Trophoblast cell (in vitro differentiated cells and primary cell): ENCODE measurements around the gene PIK3R6.

Experiments
- DNase-seq, 2 donors: peaks; one replicate each; pipeline ENCODE4 v3.0.0-alpha.2; 2016
- H2AFZ ChIP-seq: 2 replicates; pipeline ENCODE4 v1.6.1; 2013; ENCODE audit warnings: low read length, moderate library complexity, mild to moderate bottlenecking; ENCODE audit not compliant: insufficient read depth, poor library complexity
- H2AK5ac ChIP-seq: 2 replicates; pipeline ENCODE4 v1.6.1; 2013; ENCODE audit warnings: mild to moderate bottlenecking, low read length
- H2BK120ac ChIP-seq: 2 replicates; pipeline ENCODE4 v1.6.1; 2013; ENCODE audit warnings: low read length, mild to moderate bottlenecking, moderate library complexity; ENCODE audit not compliant: insufficient read depth, poor library complexity
- H2BK12ac ChIP-seq: 2 replicates; pipeline ENCODE4 v1.6.1; 2013; ENCODE audit warnings: mild to moderate bottlenecking, low read length, moderate library complexity
- H2BK5ac ChIP-seq: 2 replicates; pipeline ENCODE4 v1.6.1; 2013; ENCODE audit warnings: low read length, low read depth, moderate library complexity, mild to moderate bottlenecking; ENCODE audit not compliant: poor library complexity
- H3K14ac ChIP-seq: 2 replicates; pipeline ENCODE4 v1.6.1; 2013; ENCODE audit warnings: mild to moderate bottlenecking, low read length
- H3K18ac ChIP-seq: 2 replicates; pipeline ENCODE4 v1.6.1; 2013; ENCODE audit warnings: mild to moderate bottlenecking, low read length
- H3K23ac ChIP-seq: 2 replicates; pipeline ENCODE4 v1.6.1; 2013; ENCODE audit warnings: low read length
- H3K27ac ChIP-seq: 2 replicates; pipeline ENCODE4 v1.5.1; 2013; ENCODE audit warnings: low read depth, mild to moderate bottlenecking, inconsistent platforms, low read length, moderate library complexity
- H3K27me3 ChIP-seq: 2 replicates; pipeline ENCODE4 v1.6.1; 2013; ENCODE audit warnings: inconsistent platforms, mild to moderate bottlenecking, low read length, moderate library complexity; ENCODE audit not compliant: insufficient read depth
- H3K36me3 ChIP-seq, 2 experiments: 1 replicate in 1 of 2; 2 replicates in 1 of 2; pipeline ENCODE4 v1.6.1; 2013; ENCODE audit warnings: low read length in 2 of 2, mild to moderate bottlenecking in 2 of 2, moderate library complexity in 1 of 2; ENCODE audit not compliant: insufficient read depth in 2 of 2, control insufficient read depth in 1 of 2
- H3K4ac ChIP-seq: 2 replicates; pipeline ENCODE4 v1.6.1; 2013; ENCODE audit warnings: low read depth, mild to moderate bottlenecking, low read length, moderate library complexity
- H3K4me1 ChIP-seq, 2 experiments: 1 replicate in 1 of 2; 2 replicates in 1 of 2; pipeline ENCODE4 v1.6.1; 2013; ENCODE audit warnings: low read length in 2 of 2, mild to moderate bottlenecking in 2 of 2, moderate library complexity in 1 of 2; ENCODE audit not compliant: insufficient read depth in 2 of 2, control insufficient read depth in 1 of 2
- H3K4me2 ChIP-seq: 2 replicates; pipeline ENCODE4 v1.6.1; 2013; ENCODE audit warnings: inconsistent platforms, mild to moderate bottlenecking, low read length, moderate library complexity
- H3K4me3 ChIP-seq: 2 replicates; pipeline ENCODE4 v1.5.1; 2013; ENCODE audit warnings: mild to moderate bottlenecking, low read depth, low read length, inconsistent platforms
- H3K79me1 ChIP-seq: one replicate; pipeline ENCODE4 v1.6.1; 2013; ENCODE audit warnings: low read length
- H3K79me2 ChIP-seq: 2 replicates; pipeline ENCODE4 v1.6.1; 2013; ENCODE audit warnings: low read length, mild to moderate bottlenecking; ENCODE audit not compliant: control insufficient read depth, insufficient read depth, poor library complexity
- H3K9ac ChIP-seq: 2 replicates; pipeline ENCODE4 v1.6.1; 2013; ENCODE audit warnings: mild to moderate bottlenecking, low read length
- H3K9me3 ChIP-seq: 2 replicates; pipeline ENCODE4 v1.6.1; 2013; ENCODE audit warnings: low read depth, mild to moderate bottlenecking, control low read depth, inconsistent platforms, low read length; ENCODE audit not compliant: insufficient read depth
- H4K12ac ChIP-seq: 2 replicates; pipeline ENCODE4 v1.6.1; 2013; ENCODE audit warnings: low read depth, mild to moderate bottlenecking, low read length, moderate library complexity
- H4K8ac ChIP-seq: 2 replicates; pipeline ENCODE4 v1.6.1; 2013; ENCODE audit warnings: low read depth, mild to moderate bottlenecking, low read length, moderate library complexity
- H4K91ac ChIP-seq: one replicate; pipeline ENCODE4 v1.6.1; 2013; ENCODE audit warnings: low read depth, mild to moderate bottlenecking, low read length, moderate library complexity
- WGBS: extraction: QIAGEN DNeasy Blood & Tissue Kit; methylation state at CpG from one replicate; pipeline ENCODE4 v1.1.7; 2013; ENCODE audit warnings: missing lambda C conversion rate; ENCODE audit not compliant: insufficient read length, insufficient coverage; ENCODE audit errors: extremely low coverage; 5-methylcytosine and 5-hydroxymethylcytosine counted together

PIK3R6 gene

GRCh38 chr17:8905331-8905730 lies 37.9 kb upstream of the PIK3R6 start:
- no peak overlapping the region for H4K12ac ChIP-seq
- no peaks in the 10 kb centered on the region for H3K4me1 ChIP-seq
- H4K91ac ChIP-seq: no peak overlapping the region
- no peak overlapping the region for H3K4ac ChIP-seq
- no peaks in the 10 kb centered on the region for H3K79me1 ChIP-seq
- H2BK120ac ChIP-seq: no peak overlapping the region
- DNase-seq: no peak
- H3K9ac ChIP-seq: no peak overlapping the region
- no peaks in the 10 kb centered on the region for H3K27me3 ChIP-seq
- H2BK12ac ChIP-seq: no peak overlapping the region
- no peak overlapping the region for H3K4me3 ChIP-seq
- no peak overlapping the region for H2AK5ac ChIP-seq
- no peak overlapping the region for H2BK5ac ChIP-seq
- no peak overlapping the region for H4K8ac ChIP-seq
- WGBS: no CpG with 5 or more reads among the region's 7 CpGs
- no peak overlapping the region for H3K14ac ChIP-seq
- no peaks in the 10 kb centered on the region for H3K79me2 ChIP-seq
- H3K36me3 ChIP-seq: no peaks in the 10 kb centered on the region
- H3K4me2 ChIP-seq: no peak overlapping the region
- no peak overlapping the region for H2AFZ ChIP-seq
- no peak overlapping the region for H3K23ac ChIP-seq
- H3K27ac ChIP-seq: no peak overlapping the region
- H3K18ac ChIP-seq: no peak overlapping the region
- no peaks in the 10 kb centered on the region for H3K9me3 ChIP-seq

GRCh38 chr17:8904686-8905085 lies 37.2 kb upstream of the PIK3R6 start:
- Histone ChIP-seq H3K23ac (no peak overlapping the region), H2AK5ac (no peak overlapping the region), H2BK5ac (no peak overlapping the region), H3K9me3 (no peaks in the 10 kb centered on the region), H2BK12ac (no peak overlapping the region), H2BK120ac (no peak overlapping the region), H3K14ac (no peak overlapping the region), H3K4me3 (no peak overlapping the region), H4K12ac (no peak overlapping the region), H3K79me2 (no peaks in the 10 kb centered on the region), H3K18ac (no peak overlapping the region), H3K4me2 (no peak overlapping the region), H3K4ac (no peak overlapping the region), H3K27ac (no peak overlapping the region), H3K27me3 (no peaks in the 10 kb centered on the region), H4K91ac (no peak overlapping the region), H3K4me1 (no peaks in the 10 kb centered on the region), H4K8ac (no peak overlapping the region), H2AFZ (no peak overlapping the region), H3K79me1 (no peaks in the 10 kb centered on the region), H3K9ac (no peak overlapping the region), H3K36me3 (no peaks in the 10 kb centered on the region)
- no peak for DNase-seq
- WGBS: no CpG with 5 or more reads among the region's 5 CpGs

- Histone ChIP-seq H2BK120ac (no peak overlapping the region), H4K12ac (no peak overlapping the region), H4K91ac (no peak overlapping the region), H3K27me3 (no peaks in the 10 kb centered on the region), H3K4me3 (no peak overlapping the region), H3K14ac (no peak overlapping the region), H3K9me3 (no peaks in the 10 kb centered on the region), H3K79me1 (no peaks in the 10 kb centered on the region), H3K23ac (no peak overlapping the region), H3K27ac (no peak overlapping the region), H2BK5ac (no peak overlapping the region), H3K36me3 (no peaks in the 10 kb centered on the region), H3K9ac (no peak overlapping the region), H3K4me2 (no peak overlapping the region), H2AFZ (no peak overlapping the region), H3K79me2 (no peaks in the 10 kb centered on the region), H3K4ac (no peak overlapping the region), H3K4me1 (no peaks in the 10 kb centered on the region), H4K8ac (no peak overlapping the region), H2AK5ac (no peak overlapping the region), H2BK12ac (no peak overlapping the region), H3K18ac (no peak overlapping the region)
- WGBS: no CpG with 5 or more reads among the region's 2 CpGs
- no peak for DNase-seq
Measured at GRCh38 chr17:8904201-8904600, 36.7 kb upstream of the PIK3R6 start.

DNA sequence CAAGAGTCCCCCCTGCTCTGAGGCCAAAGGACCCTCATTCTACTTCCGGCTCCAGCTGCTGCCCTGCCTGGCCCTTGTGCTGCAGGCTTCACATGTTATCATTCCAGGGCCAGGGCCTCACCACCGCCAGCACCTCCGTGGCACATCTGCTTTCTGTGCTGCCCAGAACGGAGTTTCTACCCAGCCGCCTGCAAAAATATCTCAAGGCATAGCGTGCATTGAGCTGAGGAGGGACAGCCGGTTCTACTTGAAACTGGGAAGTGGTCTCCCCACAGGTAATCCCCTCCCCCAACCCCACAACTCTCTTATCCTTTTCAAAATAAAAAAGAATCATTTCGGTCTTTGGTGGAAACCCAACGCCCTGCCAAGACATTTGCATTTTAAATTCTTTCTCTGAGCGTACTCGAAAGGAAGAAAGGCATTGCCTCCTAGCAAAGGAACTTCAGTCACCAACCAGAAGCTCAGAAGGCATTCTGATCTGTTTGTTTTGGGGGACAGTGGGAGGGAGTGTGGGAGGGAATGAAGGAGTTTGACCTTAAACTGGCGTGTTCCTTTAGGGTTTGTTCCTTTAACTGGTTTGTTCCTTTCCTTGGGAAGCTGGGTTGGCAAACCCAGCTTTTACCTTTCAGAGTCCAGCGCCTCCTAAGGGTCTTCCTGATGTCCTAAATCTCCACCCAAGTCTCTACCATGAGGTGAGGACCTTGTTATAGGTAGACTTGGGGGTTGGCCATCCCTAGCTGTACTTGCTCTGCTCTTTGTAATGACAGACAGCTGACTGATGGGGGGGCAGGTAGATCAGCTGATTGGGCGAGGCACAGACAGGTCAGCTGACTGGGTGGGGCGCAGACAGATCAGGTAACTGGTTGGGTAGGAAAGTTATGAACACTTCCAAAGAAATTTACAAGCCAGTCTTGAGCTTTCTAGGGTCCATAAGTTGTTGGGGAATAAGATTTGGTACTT lies 33.4 kb upstream of the PIK3R6 start:
- Histone ChIP-seq H3K4me3 (no peak overlapping the region), H3K9ac (no peak overlapping the region), H3K4ac (no peak overlapping the region), H3K9me3 (no peaks in the 10 kb centered on the region), H3K18ac (no peak overlapping the region), H3K14ac (no peak overlapping the region), H3K79me1 (no peaks in the 10 kb centered on the region), H4K8ac (no peak overlapping the region), H2BK120ac (no peak overlapping the region), H2BK5ac (no peak overlapping the region), H3K4me1 (no peaks in the 10 kb centered on the region), H3K4me2 (no peak overlapping the region), H3K79me2 (no peaks in the 10 kb centered on the region), H2BK12ac (no peak overlapping the region), H3K23ac (no peak overlapping the region), H4K12ac (no peak overlapping the region), H2AK5ac (no peak overlapping the region), H3K27me3 (no peaks in the 10 kb centered on the region), H3K36me3 (no peaks in the 10 kb centered on the region), H2AFZ (no peak overlapping the region), H4K91ac (no peak overlapping the region), H3K27ac (no peak overlapping the region)
- no CpG with 5 or more reads among the region's 15 CpGs for WGBS
- no peak for DNase-seq
